Smooth muscle cell (in vitro differentiated cells): ENCODE data around the gene ARPC2. TPM values are rescaled to one million over a fixed set of nuclear protein-coding genes. Genes with fewer than 3 reads are reported as not detected.

Experiments used
- DNase-seq: peaks from one replicate; lab custom pipeline; 2025; ENCODE audit not compliant: unreplicated experiment; lab: John Stamatoyannopoulos, UW
- H2AFZ ChIP-seq: fragments of 200-600 bp; sonication (generic); 2 replicates; pipeline ENCODE4 v1.6.0; 2016; ENCODE audit warnings: antibody characterized with exemption, low read depth, mild to moderate bottlenecking
- H3F3A ChIP-seq: fragments of 200-600 bp; sonication (generic); 2 replicates; pipeline ENCODE4 v1.6.0; 2017; ENCODE audit warnings: antibody characterized with exemption, low read depth
- H3K27ac ChIP-seq: fragments of 200-600 bp; sonication (generic); 2 replicates; pipeline ENCODE4 v1.5.1; 2016; ENCODE audit warnings: low read depth, mild to moderate bottlenecking
- H3K27me3 ChIP-seq: fragments of 200-600 bp; sonication (generic); 2 replicates; pipeline ENCODE4 v1.6.1; 2016; ENCODE audit warnings: low read depth, mild to moderate bottlenecking
- H3K36me3 ChIP-seq: fragments of 200-600 bp; sonication (generic); 2 replicates; pipeline ENCODE4 v1.5.1; 2016; ENCODE audit warnings: low read depth
- H3K4me1 ChIP-seq: fragments of 200-600 bp; sonication (generic); 2 replicates; pipeline ENCODE4 v1.5.1; 2016; ENCODE audit warnings: low read depth
- H3K4me2 ChIP-seq: fragments of 200-600 bp; sonication (generic); 2 replicates; pipeline ENCODE4 v1.6.0; 2016; ENCODE audit warnings: mild to moderate bottlenecking
- H3K4me3 ChIP-seq: fragments of 200-600 bp; sonication (generic); 2 replicates; pipeline ENCODE4 v1.5.1; 2016; ENCODE audit warnings: mild to moderate bottlenecking
- H3K79me2 ChIP-seq: fragments of 200-600 bp; sonication (generic); 2 replicates; pipeline ENCODE4 v1.6.0; 2016; ENCODE audit warnings: low read depth, mild to moderate bottlenecking
- H3K9ac ChIP-seq: fragments of 200-600 bp; sonication (generic); 2 replicates; pipeline ENCODE4 v1.6.0; 2016; ENCODE audit warnings: low read depth
- H3K9me3 ChIP-seq: fragments of 200-600 bp; sonication (generic); replicated peaks from 2 replicates; pipeline ENCODE4 v1.5.1; 2016; ENCODE audit warnings: low read depth
- H4K20me1 ChIP-seq: fragments of 200-600 bp; sonication (generic); 2 replicates; pipeline ENCODE4 v1.6.0; 2016; ENCODE audit warnings: low read depth
- WGBS: methylation state at CpG from one replicate; pipeline ENCODE4 v1.1.7; 2016; ENCODE audit warnings: low lambda C conversion rate; 5-methylcytosine and 5-hydroxymethylcytosine counted together
- polyA plus RNA-seq: library from polyadenylated mRNA; unstranded; fragments of >200 nt; fragmentation: Nextera tagmentation; extraction: Ambion mirVana; gene quantifications from 2 replicates; pipeline ENCODE4 v1.2.1, GENCODE V29; 2016
- total RNA-seq: library from RNA; depleted of rRNA; stranded (reverse); fragments of >200 nt; gene quantifications from 2 replicates; pipeline ENCODE4 v1.2.3, GENCODE V29; 2014
- TF ChIP-seq, protein P1 (sequence below): fragments of 200-600 bp; sonication (generic); IDR thresholded peaks from 2 replicates; pipeline ENCODE4 v1.5.1; 2017; ENCODE audit warnings: borderline replicate concordance, mild to moderate bottlenecking, antibody characterized with exemption; ENCODE audit not compliant: insufficient read depth, poor library complexity, severe bottlenecking

ARPC2 gene
- total and polyA plus RNA-seq, 2 experiments from 2014 or later = 653 to 858 TPM

DNA sequence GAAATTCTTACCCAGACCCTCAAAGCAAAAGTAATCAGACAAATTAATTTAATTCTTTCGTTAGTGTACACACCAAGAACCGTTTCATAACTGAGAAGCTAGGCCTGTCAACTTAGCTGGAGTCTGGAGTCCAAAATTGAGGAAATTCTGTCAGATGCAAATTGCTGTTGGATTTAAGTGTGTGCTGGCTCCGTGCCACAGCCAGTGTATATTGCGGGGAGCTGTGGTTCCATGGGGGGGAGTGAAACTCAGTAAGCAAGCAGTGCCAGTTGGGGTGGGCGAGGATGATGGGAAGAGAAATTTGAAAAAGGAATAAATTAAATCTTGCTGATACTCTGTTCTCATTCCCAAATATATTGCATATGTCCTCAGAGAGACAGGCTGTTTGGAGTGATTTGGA is 4.0 kb downstream of the ARPC2 start:
- Histone ChIP-seq H3K9ac (no peak overlapping the region), H3F3A (peaks cover 45% of the 10 kb centered on the region), H2AFZ (no peak overlapping the region), H3K9me3 (no peaks in the 10 kb centered on the region), H3K27ac (peak overlapping the region; percentile 97), H3K36me3 (peaks cover 7% of the 10 kb centered on the region), H3K79me2 (peaks cover 90% of the 10 kb centered on the region), H3K4me2 (peak overlapping the region; percentile 96), H4K20me1 (peaks cover 87% of the 10 kb centered on the region), H3K4me1 (peaks cover 28% of the 10 kb centered on the region), H3K27me3 (no peaks in the 10 kb centered on the region), H3K4me3 (no peak overlapping the region)
- no peak for DNase-seq
- 95% methylated on average over 5 of the region's 5 CpGs for WGBS
- TF ChIP-seq, protein P1, sequence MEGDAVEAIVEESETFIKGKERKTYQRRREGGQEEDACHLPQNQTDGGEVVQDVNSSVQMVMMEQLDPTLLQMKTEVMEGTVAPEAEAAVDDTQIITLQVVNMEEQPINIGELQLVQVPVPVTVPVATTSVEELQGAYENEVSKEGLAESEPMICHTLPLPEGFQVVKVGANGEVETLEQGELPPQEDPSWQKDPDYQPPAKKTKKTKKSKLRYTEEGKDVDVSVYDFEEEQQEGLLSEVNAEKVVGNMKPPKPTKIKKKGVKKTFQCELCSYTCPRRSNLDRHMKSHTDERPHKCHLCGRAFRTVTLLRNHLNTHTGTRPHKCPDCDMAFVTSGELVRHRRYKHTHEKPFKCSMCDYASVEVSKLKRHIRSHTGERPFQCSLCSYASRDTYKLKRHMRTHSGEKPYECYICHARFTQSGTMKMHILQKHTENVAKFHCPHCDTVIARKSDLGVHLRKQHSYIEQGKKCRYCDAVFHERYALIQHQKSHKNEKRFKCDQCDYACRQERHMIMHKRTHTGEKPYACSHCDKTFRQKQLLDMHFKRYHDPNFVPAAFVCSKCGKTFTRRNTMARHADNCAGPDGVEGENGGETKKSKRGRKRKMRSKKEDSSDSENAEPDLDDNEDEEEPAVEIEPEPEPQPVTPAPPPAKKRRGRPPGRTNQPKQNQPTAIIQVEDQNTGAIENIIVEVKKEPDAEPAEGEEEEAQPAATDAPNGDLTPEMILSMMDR = no peak

DNA sequence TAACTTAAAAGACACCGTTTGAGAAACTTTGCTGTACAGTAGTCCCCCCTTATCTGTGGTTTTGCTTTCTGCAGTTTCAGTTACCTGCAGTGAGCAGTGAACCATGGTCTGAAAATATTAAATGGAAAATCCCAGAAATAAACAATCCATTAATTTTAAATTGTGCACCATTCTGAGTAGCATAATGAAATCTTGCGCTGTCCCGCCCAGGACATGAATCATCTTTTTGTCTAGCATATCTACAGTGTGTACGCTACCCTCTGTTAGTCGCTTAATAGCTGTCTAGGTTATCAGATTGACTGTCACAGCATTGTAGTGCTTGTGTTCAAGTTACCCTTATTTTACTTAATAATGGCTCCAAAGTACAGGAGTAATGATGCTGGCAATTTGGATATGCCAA is 6.1 kb downstream of the ARPC2 start:
- H3K79me2 ChIP-seq = peaks cover 98% of the 10 kb centered on the region
- peak overlapping the region; percentile 72 for H3K27ac ChIP-seq
- 64% methylated on average over 5 of the region's 5 CpGs for WGBS
- DNase-seq = no peak
- peaks cover 7% of the 10 kb centered on the region for H3K36me3 ChIP-seq
- no peaks in the 10 kb centered on the region for H3K9me3 ChIP-seq
- H3K4me1 ChIP-seq = peaks cover 28% of the 10 kb centered on the region
- TF ChIP-seq, protein P1 = no peak
- peaks cover 55% of the 10 kb centered on the region for H3F3A ChIP-seq
- H4K20me1 ChIP-seq = peaks cover 99% of the 10 kb centered on the region
- no peak overlapping the region for H3K4me3 ChIP-seq
- H2AFZ ChIP-seq = no peak overlapping the region
- H3K27me3 ChIP-seq = no peaks in the 10 kb centered on the region
- no peak overlapping the region for H3K9ac ChIP-seq
- peak overlapping the region; percentile 96 for H3K4me2 ChIP-seq

DNA sequence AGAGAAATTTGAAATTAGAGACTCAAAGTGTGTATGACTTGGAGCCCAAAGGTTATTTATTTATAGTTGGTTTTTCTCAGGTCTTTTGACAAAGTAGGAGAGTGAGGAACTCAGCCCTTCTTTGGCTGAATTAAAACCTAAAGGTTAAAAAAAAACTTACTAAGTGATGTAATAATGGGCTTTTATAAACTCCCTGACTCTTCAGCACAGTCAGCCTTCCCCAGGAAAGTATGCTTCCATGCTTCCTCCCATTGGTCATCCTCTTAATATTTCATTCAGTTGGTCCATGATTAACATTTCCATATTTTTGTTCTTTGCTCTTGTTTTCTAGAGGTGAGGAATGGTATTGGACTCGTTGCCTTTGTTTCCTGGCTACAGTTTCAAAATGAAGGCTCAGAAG is 7.2 kb downstream of the ARPC2 start:
- peak overlapping the region; percentile 72 for H3K27ac ChIP-seq
- H2AFZ ChIP-seq = no peak overlapping the region
- peaks cover 91% of the 10 kb centered on the region for H3K79me2 ChIP-seq
- peak overlapping the region; percentile 96 for H3K4me2 ChIP-seq
- H3K9me3 ChIP-seq = no peaks in the 10 kb centered on the region
- H3F3A ChIP-seq = peaks cover 61% of the 10 kb centered on the region
- no peak overlapping the region for H3K9ac ChIP-seq
- WGBS = 85% methylated on average over 1 of the region's 1 CpG
- H3K4me3 ChIP-seq = no peak overlapping the region
- H4K20me1 ChIP-seq = peaks cover 98% of the 10 kb centered on the region
- no peaks in the 10 kb centered on the region for H3K27me3 ChIP-seq
- peaks cover 23% of the 10 kb centered on the region for H3K4me1 ChIP-seq
- TF ChIP-seq, protein P1 = no peak
- peaks cover 10% of the 10 kb centered on the region for H3K36me3 ChIP-seq
- no peak for DNase-seq

DNA sequence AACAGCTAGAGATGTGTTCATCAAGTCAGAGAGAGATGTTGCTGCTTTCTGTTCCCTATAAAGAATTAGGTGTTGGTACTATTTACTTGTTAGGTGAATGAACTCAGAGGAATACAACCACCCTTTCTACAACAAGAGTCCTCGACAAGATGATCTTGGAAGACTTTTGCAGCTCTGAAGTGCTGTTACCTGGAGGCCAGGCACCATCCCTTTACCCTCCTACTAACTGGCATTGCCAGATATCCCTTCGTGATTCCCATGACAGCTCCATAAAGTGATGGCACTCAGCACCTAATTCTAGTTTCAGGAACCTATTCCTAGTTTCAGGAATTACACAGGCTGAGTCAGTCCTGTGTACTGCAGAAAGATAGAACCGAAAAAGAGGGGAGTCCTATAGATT is 9.9 kb downstream of the ARPC2 start:
- H3K9ac ChIP-seq = no peak overlapping the region
- no peaks in the 10 kb centered on the region for H3K9me3 ChIP-seq
- H3K4me1 ChIP-seq = peaks cover 10% of the 10 kb centered on the region
- H3K27me3 ChIP-seq = no peaks in the 10 kb centered on the region
- TF ChIP-seq, protein P1 = no peak
- 93% methylated on average over 3 of the region's 3 CpGs for WGBS
- H2AFZ ChIP-seq = no peak overlapping the region
- peak overlapping the region; percentile 87 for H3K27ac ChIP-seq
- H3F3A ChIP-seq = peaks cover 78% of the 10 kb centered on the region
- peaks cover 22% of the 10 kb centered on the region for H3K36me3 ChIP-seq
- H3K79me2 ChIP-seq = peaks cover 81% of the 10 kb centered on the region
- peaks cover 97% of the 10 kb centered on the region for H4K20me1 ChIP-seq
- no peak for DNase-seq
- H3K4me3 ChIP-seq = no peak overlapping the region
- H3K4me2 ChIP-seq = no peak overlapping the region
